IPS-18c (cell line): ENCODE results near the gene TBC1D24.

Experiments
- H3K4me3 ChIP-seq: 2 replicates; pipeline ENCODE4 v1.7.0; 2013; ENCODE audit warnings: low read depth, mild to moderate bottlenecking, low read length, moderate library complexity; ENCODE audit not compliant: insufficient read depth
- H3K9me3 ChIP-seq: one replicate; pipeline ENCODE4 v1.6.1; 2013; ENCODE audit warnings: mild to moderate bottlenecking, low read length, moderate library complexity; ENCODE audit not compliant: control insufficient read depth, insufficient read depth

Gene TBC1D24

GRCh38 chr16:2516391-2517240, 41.7 kb downstream of the TBC1D24 start:
- Histone ChIP-seq H3K9me3 (no peaks in the 10 kb centered on the region), H3K4me3 (no peak overlapping the region)

DNA sequence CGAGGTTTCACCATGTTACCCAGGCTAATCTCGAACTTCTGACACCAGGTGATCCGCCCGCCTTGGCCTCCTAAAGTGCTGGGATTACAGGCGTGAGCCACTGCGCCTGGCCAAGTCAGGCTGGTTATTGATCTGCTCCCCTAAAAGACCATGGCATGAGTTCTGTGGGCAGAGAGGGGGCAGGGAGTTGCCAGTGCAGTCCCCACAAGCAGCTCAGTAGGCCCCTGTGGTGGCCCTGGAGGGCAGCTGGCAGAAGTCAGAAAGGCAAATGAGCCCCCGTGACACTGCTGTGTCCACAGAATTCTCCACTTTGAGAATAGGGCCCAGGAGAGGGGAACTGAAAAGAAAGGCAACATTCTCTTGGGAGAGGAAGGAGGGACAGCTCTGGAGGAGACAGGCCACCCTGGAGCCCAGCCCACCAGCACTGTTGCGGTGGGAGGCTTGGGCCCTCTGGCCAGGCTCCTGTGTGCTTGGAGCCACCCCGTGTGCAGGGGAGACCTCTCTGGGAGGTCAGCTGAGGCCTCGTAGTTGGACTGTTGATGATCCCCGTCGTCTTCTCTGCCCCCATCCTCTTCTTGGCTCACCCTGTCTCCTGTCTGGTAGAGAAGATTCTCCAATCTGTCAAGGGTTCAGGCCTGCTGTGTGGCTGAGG, 43.2 kb downstream of the TBC1D24 start:
- no peaks in the 10 kb centered on the region for H3K9me3 ChIP-seq
- no peak overlapping the region for H3K4me3 ChIP-seq

- 0 out of 2 replicates have a peak overlapping the region, but pooled peaks have one; percentile 20 for H3K4me3 ChIP-seq
Observed at GRCh38 chr16:2518823-2519710, 44.1 kb downstream of the TBC1D24 start.

DNA sequence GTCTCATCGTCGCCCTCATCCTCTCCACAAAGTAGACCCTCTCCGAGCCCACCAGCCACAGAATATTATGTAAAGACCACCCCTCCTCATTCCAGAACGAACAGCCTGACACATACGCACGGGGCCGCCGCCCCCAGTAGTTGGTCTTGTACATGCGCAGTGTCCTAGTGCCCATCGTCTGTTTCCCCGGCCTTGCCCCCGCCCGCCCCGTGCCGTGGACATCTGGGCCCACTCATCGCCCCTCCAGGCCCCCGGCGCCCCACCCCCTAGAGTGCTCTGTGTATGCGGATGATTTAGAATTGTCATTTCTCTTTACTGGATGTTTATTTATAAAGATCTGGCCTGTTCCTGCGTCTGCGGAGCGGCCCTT, 44.8 kb downstream of the TBC1D24 start:
- Histone ChIP-seq H3K9me3 (no peaks in the 10 kb centered on the region), H3K4me3 (peak overlapping the region; percentile 20; the same call in 1 of the 2 replicates)

More at GRCh38 chr16:2518823-2519710, 44.1 kb downstream of the TBC1D24 start:
- H3K9me3 ChIP-seq: no peaks in the 10 kb centered on the region

- no peaks in the 10 kb centered on the region for H3K9me3 ChIP-seq
- H3K4me3 ChIP-seq: peak within 1 kb of the TSS; percentile 69
Observed at GRCh38 chr16:2520097-2520783, 45.3 kb downstream of the TBC1D24 start, which contains the start of gene AMDHD2. TSS of gene AMDHD2 (plus strand) at chr16:2520371. CDS start at chr16:2520459, 88 bp downstream.

- no peaks in the 10 kb centered on the region for H3K9me3 ChIP-seq
- H3K4me3 ChIP-seq: peak overlapping the region; percentile 69
Observed at GRCh38 chr16:2520784-2521531, 46.0 kb downstream of the TBC1D24 start.

DNA sequence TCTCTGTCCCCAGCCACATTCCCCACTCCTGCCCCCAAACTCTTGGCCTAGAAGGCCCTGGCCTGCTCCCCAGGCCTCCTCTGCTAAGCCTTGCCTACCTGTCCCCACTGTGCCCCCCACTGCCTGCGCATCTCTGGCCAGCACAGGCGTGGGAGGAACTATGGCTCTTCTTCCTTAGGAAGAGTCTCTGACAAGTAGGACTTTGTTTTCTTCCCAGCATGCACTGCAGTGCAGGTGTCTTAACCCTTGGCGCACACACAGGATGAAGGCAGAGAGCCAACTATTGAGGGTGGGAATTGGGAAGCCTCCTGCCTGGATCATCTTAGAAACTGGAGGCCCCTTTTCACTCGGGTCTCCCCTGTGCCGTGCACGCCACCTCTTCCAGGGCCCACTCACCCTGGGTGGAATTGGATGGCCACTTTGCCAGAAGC, 48.9 kb downstream of the TBC1D24 start:
- H3K9me3 ChIP-seq: no peaks in the 10 kb centered on the region
- H3K4me3 ChIP-seq: no peak overlapping the region

DNA sequence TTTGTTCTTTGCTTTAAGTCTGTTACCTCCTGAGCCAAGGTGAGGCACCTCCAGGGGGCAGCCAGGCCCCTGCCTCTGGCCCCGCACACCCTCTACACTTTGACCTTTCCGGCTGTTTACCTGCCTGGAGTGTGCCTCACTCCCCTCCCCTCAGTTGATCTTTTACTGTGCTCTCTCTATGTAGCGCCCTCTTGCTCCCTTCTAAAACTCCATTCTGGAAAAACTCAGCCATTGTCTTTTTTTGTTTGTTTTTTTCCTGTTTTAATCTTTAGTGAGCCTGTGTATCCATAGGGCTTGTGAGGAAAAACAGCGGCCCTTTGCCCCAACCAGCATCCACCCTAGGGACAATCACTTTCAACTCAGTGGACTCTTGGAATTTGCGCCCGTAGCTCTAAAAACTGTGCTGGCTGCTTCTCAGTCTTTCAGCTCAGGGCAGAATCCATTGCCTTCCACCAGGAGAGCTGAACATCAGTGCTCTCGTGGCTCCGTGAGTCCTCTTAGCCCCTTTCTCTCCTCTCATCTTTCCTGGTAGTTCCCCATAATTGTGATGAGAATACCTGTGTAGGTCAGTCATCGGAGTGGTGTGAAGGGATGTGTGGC, 49.5 kb downstream of the TBC1D24 start:
- H3K9me3 ChIP-seq: no peaks in the 10 kb centered on the region
- H3K4me3 ChIP-seq: no peak overlapping the region

- no peaks in the 10 kb centered on the region for H3K9me3 ChIP-seq
- H3K4me3 ChIP-seq: no peak overlapping the region
Observed at GRCh38 chr16:2526135-2526534, 51.2 kb downstream of the TBC1D24 start.

GRCh38 chr16:2527071-2527783, 52.3 kb downstream of the TBC1D24 start:
- Histone ChIP-seq H3K4me3 (no peak overlapping the region), H3K9me3 (no peaks in the 10 kb centered on the region)

GRCh38 chr16:2527784-2528100, 52.8 kb downstream of the TBC1D24 start:
- Histone ChIP-seq H3K4me3 (no peak overlapping the region), H3K9me3 (no peaks in the 10 kb centered on the region)

GRCh38 chr16:2528161-2529060, 53.5 kb downstream of the TBC1D24 start:
- no peaks in the 10 kb centered on the region for H3K9me3 ChIP-seq
- H3K4me3 ChIP-seq: no peak overlapping the region

DNA sequence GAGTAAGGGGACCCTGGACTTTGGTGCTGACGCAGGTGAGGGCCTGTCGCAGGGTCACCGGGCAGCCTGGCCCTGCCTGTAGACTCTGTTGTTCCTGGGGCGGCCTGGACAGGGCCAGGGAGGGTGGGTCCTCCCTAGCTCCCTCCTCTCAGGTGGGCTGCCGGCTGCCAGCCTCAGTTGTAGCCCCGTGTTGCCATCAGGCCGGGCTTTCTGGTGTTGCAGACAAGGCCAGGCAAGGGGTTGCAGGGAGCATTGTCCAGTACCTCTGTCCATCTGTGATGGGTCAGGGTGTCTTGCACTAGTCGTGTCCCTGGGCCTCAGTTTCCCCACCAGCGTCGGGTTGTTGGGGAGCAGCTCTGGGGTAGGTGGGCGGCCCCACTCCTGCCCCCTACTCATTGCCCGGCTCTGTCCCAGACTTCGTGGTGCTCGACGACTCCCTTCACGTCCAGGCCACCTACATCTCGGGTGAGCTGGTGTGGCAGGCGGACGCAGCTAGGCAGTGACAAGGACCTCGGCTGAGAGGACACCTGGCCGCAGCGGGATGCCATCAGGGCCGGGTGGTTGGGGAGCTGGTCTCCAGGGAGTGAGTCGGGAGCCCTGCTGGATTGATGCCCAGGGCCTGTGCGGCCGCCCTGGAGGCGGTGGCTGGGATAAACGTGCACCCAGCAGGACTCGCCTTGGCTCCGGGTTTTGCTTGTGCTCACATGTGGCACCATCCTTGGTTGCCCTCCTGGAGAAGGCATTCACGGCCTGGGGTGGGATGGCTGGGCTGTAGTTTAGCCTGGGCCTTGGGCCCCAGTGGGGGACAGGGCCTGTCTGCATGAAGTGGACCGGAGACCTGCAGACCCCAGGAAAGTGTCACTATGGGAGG, 54.4 kb downstream of the TBC1D24 start:
- Histone ChIP-seq H3K9me3 (no peaks in the 10 kb centered on the region), H3K4me3 (no peak overlapping the region)
